OCI-LY1 (cell line): ENCODE measurements around the gene PLK2.

Experiments
- H2AFZ ChIP-seq: fragments of 200-600 bp; sonication (generic), shearing (Covaris generic); 2 replicates; pipeline ENCODE4 v1.6.0; 2014; ENCODE audit warnings: antibody characterized with exemption, mild to moderate bottlenecking, low read length
- H3F3A ChIP-seq: fragments of 200-600 bp; sonication (generic), shearing (Covaris generic); 2 replicates; pipeline ENCODE4 v1.6.0; 2014; ENCODE audit warnings: mild to moderate bottlenecking, antibody characterized with exemption, low read length, moderate library complexity; ENCODE audit not compliant: insufficient read depth
- H3K27ac ChIP-seq: fragments of 200-600 bp; sonication (generic); 2 replicates; pipeline ENCODE4 v1.5.1; 2014; ENCODE audit warnings: low read length, mixed run types, mild to moderate bottlenecking, low read depth; ENCODE audit not compliant: poor library complexity, severe bottlenecking
- H3K27me3 ChIP-seq: fragments of 200-600 bp; sonication (generic); 2 replicates; pipeline ENCODE4 v1.6.0; 2014; ENCODE audit warnings: antibody characterized with exemption, mild to moderate bottlenecking, low read length, moderate library complexity; ENCODE audit not compliant: insufficient read depth
- H3K36me3 ChIP-seq: fragments of 200-600 bp; sonication (generic); 2 replicates; pipeline ENCODE4 v1.6.1; 2014; ENCODE audit warnings: mild to moderate bottlenecking, antibody characterized with exemption, low read length, moderate library complexity, mixed read lengths; ENCODE audit not compliant: insufficient read depth
- H3K4me1 ChIP-seq: fragments of 200-600 bp; sonication (generic); 2 replicates; pipeline ENCODE4 v1.5.1; 2014; ENCODE audit warnings: mild to moderate bottlenecking, low read length, moderate library complexity; ENCODE audit not compliant: insufficient read depth, severe bottlenecking
- H3K4me2 ChIP-seq: fragments of 200-600 bp; sonication (generic), shearing (Covaris generic); 2 replicates; pipeline ENCODE4 v1.6.1; 2014; ENCODE audit warnings: low read length
- H3K4me3 ChIP-seq: fragments of 200-600 bp; sonication (generic); 2 replicates; pipeline ENCODE4 v1.5.1; 2014; ENCODE audit warnings: low read length, low read depth, mild to moderate bottlenecking, mixed read lengths; ENCODE audit not compliant: poor library complexity, severe bottlenecking
- H3K79me2 ChIP-seq: fragments of 200-600 bp; shearing (Covaris generic); 2 replicates; pipeline ENCODE4 v1.6.1; 2016; ENCODE audit warnings: mixed run types, low read length, mixed read lengths; ENCODE audit not compliant: insufficient read depth
- H3K9ac ChIP-seq: fragments of 200-600 bp; sonication (generic), shearing (Covaris generic); 2 replicates; pipeline ENCODE4 v1.6.1; 2014; ENCODE audit warnings: mild to moderate bottlenecking, low read length, mixed read lengths
- H3K9me2 ChIP-seq: fragments of 200-600 bp; sonication (generic), shearing (Covaris generic); 2 replicates; pipeline ENCODE4 v1.6.1; 2014; ENCODE audit warnings: low read depth, mild to moderate bottlenecking, low read length, mixed read lengths
- H3K9me3 ChIP-seq: fragments of 200-600 bp; shearing (Covaris generic); 2 replicates; pipeline ENCODE4 v1.6.1; 2014; ENCODE audit warnings: low read length, mixed read lengths
- H4K20me1 ChIP-seq: fragments of 200-600 bp; sonication (generic), shearing (Covaris generic); 2 replicates; pipeline ENCODE4 v1.6.0; 2016; ENCODE audit warnings: mild to moderate bottlenecking, low read length; ENCODE audit not compliant: insufficient read depth
- CTCF ChIP-seq: fragments of 200-600 bp; sonication (generic), shearing (Covaris generic); IDR thresholded peaks from 2 replicates; pipeline ENCODE4 v1.5.1; 2017; ENCODE audit warnings: mild to moderate bottlenecking, antibody characterized with exemption, low read length, moderate library complexity, mixed read lengths
- EZH2 ChIP-seq: fragments of 200-600 bp; sonication (generic), shearing (Covaris generic); IDR thresholded peaks from 2 replicates; pipeline ENCODE4 v1.8.0; 2017; ENCODE audit warnings: borderline replicate concordance, mixed run types, mild to moderate bottlenecking, antibody characterized with exemption, low read length, moderate library complexity, mixed read lengths

The PLK2 gene

GRCh38 chr5:58437661-58438060, 22.2 kb downstream of the PLK2 start:
- Histone ChIP-seq H3K4me1 (no peaks in the 10 kb centered on the region), H3K27me3 (no peaks in the 10 kb centered on the region), H3K9me3 (no peaks in the 10 kb centered on the region), H2AFZ (no peak overlapping the region), H4K20me1 (no peaks in the 10 kb centered on the region), H3K36me3 (no peaks in the 10 kb centered on the region), H3F3A (no peaks in the 10 kb centered on the region), H3K27ac (no peak overlapping the region), H3K4me3 (no peak overlapping the region), H3K4me2 (no peak overlapping the region), H3K9me2 (no peaks in the 10 kb centered on the region), H3K9ac (no peak overlapping the region), H3K79me2 (no peaks in the 10 kb centered on the region)
- TF ChIP-seq EZH2 (no peak), CTCF (no peak)

- H3K27me3 ChIP-seq: no peaks in the 10 kb centered on the region
- no peaks in the 10 kb centered on the region for H3F3A ChIP-seq
- H3K4me1 ChIP-seq: no peaks in the 10 kb centered on the region
- H3K9ac ChIP-seq: no peak overlapping the region
- no peak overlapping the region for H2AFZ ChIP-seq
- H3K27ac ChIP-seq: no peak overlapping the region
- no peaks in the 10 kb centered on the region for H4K20me1 ChIP-seq
- H3K4me3 ChIP-seq: no peak overlapping the region
- TF ChIP-seq EZH2 (no peak), CTCF (no peak)
- H3K4me2 ChIP-seq: no peak overlapping the region
- no peaks in the 10 kb centered on the region for H3K36me3 ChIP-seq
- H3K79me2 ChIP-seq: no peaks in the 10 kb centered on the region
- H3K9me2 ChIP-seq: no peaks in the 10 kb centered on the region
- no peaks in the 10 kb centered on the region for H3K9me3 ChIP-seq
Measured at GRCh38 chr5:58431832-58432231, 28.1 kb downstream of the PLK2 start.

DNA sequence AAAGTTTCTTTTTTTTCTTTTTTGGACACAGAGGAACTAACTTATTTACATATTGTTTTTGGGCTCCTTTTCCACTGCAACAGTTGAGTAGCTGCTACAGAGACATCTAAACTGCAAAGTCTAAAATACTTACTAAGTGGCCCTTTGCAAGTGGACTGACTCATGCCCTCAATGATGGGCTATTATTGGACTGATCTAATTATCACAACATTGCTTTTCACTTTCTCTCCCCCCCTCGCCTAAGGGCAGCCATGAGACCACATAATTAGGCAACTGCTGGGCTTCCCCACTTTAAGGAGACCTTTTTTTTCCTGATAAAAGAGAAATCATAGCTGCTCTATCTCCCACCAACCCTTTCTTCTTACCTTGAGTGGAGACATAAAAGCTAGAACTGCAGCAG, 47.0 kb downstream of the PLK2 start:
- H3K4me1 ChIP-seq: no peaks in the 10 kb centered on the region
- TF ChIP-seq CTCF (no peak), EZH2 (no peak)
- no peaks in the 10 kb centered on the region for H3K27me3 ChIP-seq
- no peaks in the 10 kb centered on the region for H4K20me1 ChIP-seq
- H3K79me2 ChIP-seq: no peaks in the 10 kb centered on the region
- no peaks in the 10 kb centered on the region for H3K9me3 ChIP-seq
- no peaks in the 10 kb centered on the region for H3F3A ChIP-seq
- H3K27ac ChIP-seq: no peak overlapping the region
- H3K4me3 ChIP-seq: no peak overlapping the region
- no peaks in the 10 kb centered on the region for H3K36me3 ChIP-seq
- no peak overlapping the region for H3K4me2 ChIP-seq
- H2AFZ ChIP-seq: no peak overlapping the region
- H3K9me2 ChIP-seq: no peaks in the 10 kb centered on the region
- H3K9ac ChIP-seq: no peak overlapping the region
